A673 (cell line): ENCODE measurements around the gene CWC27. TPM values are rescaled to one million over a fixed set of nuclear protein-coding genes. Genes with fewer than 3 reads are reported as not detected.
"Not testable (repeated sequence)": the region's sequence is repeated elsewhere in the genome, so short reads cannot be mapped to it uniquely, and the experiment has no call there.

Experiments used
- BruUV-seq: library from RNA; stranded (reverse); fragments of 400-500 nt; replicated peaks from 2 replicates; lab custom pipeline; 2021; lab: Mats Ljungman, UMichigan
- CTCF ChIA-PET: fragments of 300-600 bp; sonication (Branson Sonifier 250); formaldehyde crosslinking; loops from one replicate; lab custom pipeline; 2022; ENCODE audit warnings: antibody characterized with exemption; lab: Charles Lee
- POLR2A ChIA-PET: fragments of 300-600 bp; sonication (Branson Sonifier 250); formaldehyde crosslinking; loops from one replicate; lab custom pipeline; 2022; ENCODE audit warnings: antibody characterized with exemption; ENCODE audit not compliant: low non-redundant PET; lab: Charles Lee
- DNase-seq: peaks from one replicate; pipeline ENCODE4 v3.0.0-alpha.2; 2015; ENCODE audit warnings: low spot score
- H3K27ac ChIP-seq: fragments of 200-600 bp; sonication (generic); 2 replicates; pipeline ENCODE4 v1.5.1; 2016; ENCODE audit warnings: mixed run types, low read depth, mild to moderate bottlenecking, mixed read lengths, antibody characterized with exemption, low read length; ENCODE audit not compliant: poor library complexity, severe bottlenecking
- H3K27me3 ChIP-seq: fragments of 200-600 bp; sonication (generic); replicated peaks from 2 replicates; pipeline ENCODE4 v1.6.1; 2017; ENCODE audit warnings: mixed run types, low read depth, mild to moderate bottlenecking, mixed read lengths, antibody characterized with exemption, low read length; ENCODE audit not compliant: insufficient read depth, poor library complexity
- H3K36me3 ChIP-seq: fragments of 200-600 bp; sonication (generic); 2 replicates; pipeline ENCODE4 v1.6.1; 2016; ENCODE audit warnings: mixed run types, mild to moderate bottlenecking, mixed read lengths, antibody characterized with exemption, low read length; ENCODE audit not compliant: insufficient read depth, poor library complexity, severe bottlenecking
- H3K4me1 ChIP-seq: fragments of 200-600 bp; sonication (generic); 2 replicates; pipeline ENCODE4 v1.6.1; 2017; ENCODE audit warnings: mixed run types, mild to moderate bottlenecking, mixed read lengths, antibody characterized with exemption, low read length; ENCODE audit not compliant: insufficient read depth, poor library complexity, severe bottlenecking
- H3K4me3 ChIP-seq: fragments of 200-600 bp; sonication (generic); 2 replicates; pipeline ENCODE4 v1.5.1; 2016; ENCODE audit warnings: low read depth, mixed run types, mild to moderate bottlenecking, mixed read lengths, low read length; ENCODE audit not compliant: poor library complexity, severe bottlenecking
- H3K9me3 ChIP-seq: fragments of 200-600 bp; sonication (generic); 2 replicates; pipeline ENCODE4 v1.6.1; 2016; ENCODE audit warnings: mixed run types, low read depth, mild to moderate bottlenecking, mixed read lengths, antibody characterized with exemption, low read length; ENCODE audit not compliant: poor library complexity, severe bottlenecking
- CTCF ChIP-seq: fragments of 300-800, 200-600 bp; sonication (generic); conservative IDR thresholded peaks from 2 replicates; pipeline ENCODE4 v1.5.1; 2017; ENCODE audit warnings: low read depth, mild to moderate bottlenecking, antibody characterized with exemption, low read length, moderate library complexity, mixed read lengths
- EZH2 ChIP-seq: fragments of 200-600 bp; sonication (generic); IDR thresholded peaks from 2 replicates; pipeline ENCODE4 v1.6.1; 2017; ENCODE audit warnings: borderline replicate concordance, low read depth, mild to moderate bottlenecking, mixed read lengths, antibody characterized with exemption, low read length; ENCODE audit not compliant: poor library complexity, severe bottlenecking
- intact Hi-C: fragments of 100-400 bp; cut with micrococcal nuclease; formaldehyde crosslinking; loops from one replicate; pipeline ENCODE4 v1.10.0; 2022; ENCODE audit not compliant: unreplicated experiment
- total RNA-seq: library from RNA; stranded (reverse); gene quantifications from 2 replicates; pipeline ENCODE4 v1.2.3, GENCODE V29; 2021

Gene CWC27
- total RNA-seq, 1 experiment from 2014 or later, result 38.0 TPM

DNA sequence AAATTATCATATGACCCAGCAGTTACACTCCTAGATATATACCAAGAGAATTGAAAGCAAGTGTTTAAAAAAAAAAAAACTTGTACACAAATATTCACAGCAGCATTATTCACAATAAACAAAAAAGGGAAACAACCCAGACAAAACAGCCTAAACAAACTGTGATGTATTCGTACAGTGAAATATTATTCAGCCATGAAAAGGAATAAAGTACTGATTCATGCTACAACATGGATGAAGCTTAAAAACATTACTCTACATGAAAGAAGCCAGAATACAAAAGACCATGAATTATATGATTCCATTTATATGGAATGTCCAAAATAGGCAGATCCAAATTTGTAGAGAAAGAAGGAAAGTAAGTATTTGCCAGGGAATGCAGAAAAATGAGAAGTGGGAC, 161.1 kb downstream of the CWC27 start:
- POLR2A ChIA-PET, result no interaction called here
- TF ChIP-seq EZH2, result no peak
- no peak for TF ChIP-seq CTCF
- Histone ChIP-seq H3K36me3 (no peaks in the 10 kb centered on the region), H3K27ac (no peak overlapping the region), H3K27me3 (no peaks in the 10 kb centered on the region), H3K9me3 (no peaks in the 10 kb centered on the region), H3K4me3 (no peak overlapping the region), H3K4me1 (no peaks in the 10 kb centered on the region)
- CTCF ChIA-PET, result no interaction called here
- DNase-seq, result no peak
- intact Hi-C loops, result no loop called here
- no TSS peak for BruUV-seq

DNA sequence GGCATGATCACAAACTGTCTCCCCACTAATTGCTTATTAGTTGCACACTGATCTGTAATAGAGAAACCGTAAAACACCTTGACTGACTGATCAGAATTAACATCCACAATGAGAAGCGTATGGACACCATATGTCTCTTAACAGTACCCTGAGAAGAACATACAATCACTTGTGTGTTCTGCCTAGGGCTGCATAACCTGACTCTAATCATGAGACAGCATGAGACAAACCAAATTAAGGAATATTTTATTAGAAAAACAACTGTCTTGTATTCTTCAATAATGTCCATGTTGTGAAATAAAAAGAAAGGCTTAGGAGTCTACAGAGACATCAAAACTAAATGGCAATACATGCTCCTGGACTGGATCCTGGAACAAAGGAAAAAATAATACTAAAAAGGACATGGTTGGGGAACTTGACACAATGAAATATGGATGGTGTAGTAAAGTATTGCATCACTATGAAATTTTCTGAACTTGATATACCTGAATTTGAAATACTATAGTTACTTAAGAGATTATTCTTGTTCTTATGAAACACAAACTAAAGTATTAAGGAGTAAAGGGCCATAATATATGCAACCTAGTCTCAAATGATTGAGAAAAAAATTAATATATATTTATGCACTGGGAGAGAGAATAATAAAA, 162.1 kb downstream of the CWC27 start:
- Histone ChIP-seq H3K27ac (no peak overlapping the region), H3K9me3 (no peaks in the 10 kb centered on the region), H3K4me1 (no peaks in the 10 kb centered on the region), H3K36me3 (no peaks in the 10 kb centered on the region), H3K4me3 (no peak overlapping the region), H3K27me3 (no peaks in the 10 kb centered on the region)
- CTCF ChIA-PET, result no interaction called here
- POLR2A ChIA-PET, result no interaction called here
- no peak for DNase-seq
- no TSS peak for BruUV-seq
- intact Hi-C loops, result no loop called here
- TF ChIP-seq CTCF (no peak), EZH2 (no peak)

GRCh38 chr5:64939422-64939771, 170.7 kb downstream of the CWC27 start:
- BruUV-seq, H3K27me3 ChIP-seq, H3K36me3 ChIP-seq, intact Hi-C loops, H3K4me1 ChIP-seq, H3K4me3 ChIP-seq, H3K9me3 ChIP-seq, H3K27ac ChIP-seq, CTCF ChIA-PET, DNase-seq: not testable (repeated sequence)
- POLR2A ChIA-PET, result interaction anchor here (0.6 kb wide), 1 partner anchor 21 kb away, joined by 4 read pairs; no protein-coding TSS in a partner anchor
